ENCODE measurements around the gene SKAP1. TPM values are rescaled to one million over a fixed set of nuclear protein-coding genes. Genes with fewer than 3 reads are reported as not detected.

Gene SKAP1
- polyA plus RNA-seq, 3 donors: 0.13 to 1.0 (median 0.52) TPM

DNA sequence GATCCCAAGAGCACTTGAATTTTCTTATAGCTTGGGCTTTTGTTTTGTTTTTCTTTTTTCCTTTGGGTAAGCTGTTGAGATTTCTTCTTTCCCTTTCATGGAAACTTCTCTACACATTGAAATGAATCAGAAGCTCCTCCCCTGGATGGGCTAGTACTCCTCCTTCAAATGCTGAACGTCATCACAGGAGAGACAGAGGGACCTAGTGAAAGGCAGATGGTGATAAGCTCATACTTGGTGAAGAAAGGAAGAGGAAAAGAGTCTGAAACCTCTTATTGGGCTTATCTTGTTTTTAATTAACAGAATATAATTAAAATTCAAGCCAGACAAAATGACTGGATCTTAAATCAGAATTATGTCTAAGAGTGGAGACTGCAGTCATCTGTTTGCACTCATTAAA lies 175.1 kb downstream of the SKAP1 start:
- H3K4me2 ChIP-seq (replicated peaks; ENCODE audit: extremely low read depth, low read length, poor library complexity, severe bottlenecking): no peak overlapping the region
- no peak overlapping the region for H2AFZ ChIP-seq (ENCODE audit: insufficient read depth, low read depth, low read length, poor library complexity, severe bottlenecking)
- Mint-ChIP-seq H3K27ac (no peak overlapping the region), H3K36me3 (no peaks in the 10 kb centered on the region), H3K4me1 (no peaks in the 10 kb centered on the region), H3K27me3 (ENCODE audit: low read depth in 3 of 3) (peaks cover 3 to 11% (median 8%) of the 10 kb centered on the region in 3 donors), H3K9me3 (no peaks in the 10 kb centered on the region), H3K4me3 (no peak overlapping the region)
- H3K27ac ChIP-seq (ENCODE audit: low read depth in 1 of 2, low read length in 2 of 2): no peak overlapping the region
- TF ChIP-seq, protein P1, sequence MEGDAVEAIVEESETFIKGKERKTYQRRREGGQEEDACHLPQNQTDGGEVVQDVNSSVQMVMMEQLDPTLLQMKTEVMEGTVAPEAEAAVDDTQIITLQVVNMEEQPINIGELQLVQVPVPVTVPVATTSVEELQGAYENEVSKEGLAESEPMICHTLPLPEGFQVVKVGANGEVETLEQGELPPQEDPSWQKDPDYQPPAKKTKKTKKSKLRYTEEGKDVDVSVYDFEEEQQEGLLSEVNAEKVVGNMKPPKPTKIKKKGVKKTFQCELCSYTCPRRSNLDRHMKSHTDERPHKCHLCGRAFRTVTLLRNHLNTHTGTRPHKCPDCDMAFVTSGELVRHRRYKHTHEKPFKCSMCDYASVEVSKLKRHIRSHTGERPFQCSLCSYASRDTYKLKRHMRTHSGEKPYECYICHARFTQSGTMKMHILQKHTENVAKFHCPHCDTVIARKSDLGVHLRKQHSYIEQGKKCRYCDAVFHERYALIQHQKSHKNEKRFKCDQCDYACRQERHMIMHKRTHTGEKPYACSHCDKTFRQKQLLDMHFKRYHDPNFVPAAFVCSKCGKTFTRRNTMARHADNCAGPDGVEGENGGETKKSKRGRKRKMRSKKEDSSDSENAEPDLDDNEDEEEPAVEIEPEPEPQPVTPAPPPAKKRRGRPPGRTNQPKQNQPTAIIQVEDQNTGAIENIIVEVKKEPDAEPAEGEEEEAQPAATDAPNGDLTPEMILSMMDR (IDR thresholded peaks at IDR 0.05): no peak
- H3K4me3 ChIP-seq (replicated peaks in 1 of 3; ENCODE audit: low read depth in 2 of 3, low read length in 3 of 3): no peak overlapping the region
- H3K4me1 ChIP-seq (ENCODE audit: control insufficient read depth in 1 of 2, insufficient read depth in 2 of 2, low read length in 2 of 2): no peaks in the 10 kb centered on the region
- H3K9ac ChIP-seq (ENCODE audit: insufficient read depth, low read length, poor library complexity, severe bottlenecking): no peak overlapping the region
- no peaks in the 10 kb centered on the region for H3K79me2 ChIP-seq (ENCODE audit: insufficient read depth, low read length)
- DNase-seq: no peak
- H4K20me1 ChIP-seq (ENCODE audit: insufficient read depth, low read length): no peaks in the 10 kb centered on the region
- intact Hi-C loops (cut with micrococcal nuclease): no loop called here
- H3K9me3 ChIP-seq (replicated peaks in 1 of 2; ENCODE audit: control insufficient read depth in 1 of 2, insufficient read depth in 1 of 2, low read length in 2 of 2): no peaks in the 10 kb centered on the region
- no CpG with 5 or more reads among the region's 1 CpG for WGBS (ENCODE audit: insufficient coverage)
- H3K27me3 ChIP-seq (ENCODE audit: control insufficient read depth in 2 of 2, insufficient read depth in 2 of 2, low read length in 2 of 2): peaks cover 2 to 5% of the 10 kb centered on the region in 2 donors
- H3K36me3 ChIP-seq (replicated peaks in 1 of 2; ENCODE audit: control insufficient read depth in 1 of 2, insufficient read depth in 2 of 2, low read length in 2 of 2): no peaks in the 10 kb centered on the region

DNA sequence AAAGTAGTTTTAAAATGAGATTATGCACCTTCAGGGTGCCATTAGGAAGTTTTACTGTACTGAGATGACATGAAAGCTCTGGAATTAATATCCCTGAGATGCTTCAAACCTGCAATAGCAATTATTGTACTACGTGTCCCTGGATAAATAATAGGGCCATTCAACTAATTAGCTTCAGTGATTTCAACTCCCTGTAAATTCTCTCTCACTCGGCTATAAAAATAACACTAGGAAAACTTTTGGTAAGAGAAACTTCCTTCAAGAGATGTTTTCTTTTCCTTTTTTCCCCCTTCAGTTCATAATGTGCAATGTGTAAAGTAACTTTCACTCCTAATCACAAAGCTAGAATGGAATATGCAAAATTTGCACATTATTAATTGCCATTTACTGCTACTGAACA lies 176.0 kb downstream of the SKAP1 start:
- Mint-ChIP-seq H3K36me3 (no peaks in the 10 kb centered on the region), H3K27me3 (ENCODE audit: low read depth in 3 of 3) (peaks cover 3 to 11% (median 8%) of the 10 kb centered on the region in 3 donors), H3K4me1 (no peaks in the 10 kb centered on the region), H3K9me3 (no peaks in the 10 kb centered on the region), H3K27ac (no peak overlapping the region), H3K4me3 (no peak overlapping the region)
- Histone ChIP-seq H3K36me3 (replicated peaks in 1 of 2; ENCODE audit: control insufficient read depth in 1 of 2, insufficient read depth in 2 of 2, low read length in 2 of 2) (no peaks in the 10 kb centered on the region), H3K27ac (ENCODE audit: low read depth in 1 of 2, low read length in 2 of 2) (no peak overlapping the region), H4K20me1 (ENCODE audit: insufficient read depth, low read length) (no peaks in the 10 kb centered on the region), H3K79me2 (ENCODE audit: insufficient read depth, low read length) (no peaks in the 10 kb centered on the region), H3K4me1 (ENCODE audit: control insufficient read depth in 1 of 2, insufficient read depth in 2 of 2, low read length in 2 of 2) (no peaks in the 10 kb centered on the region), H3K4me3 (replicated peaks in 1 of 3; ENCODE audit: low read depth in 2 of 3, low read length in 3 of 3) (no peak overlapping the region), H2AFZ (ENCODE audit: insufficient read depth, low read depth, low read length, poor library complexity, severe bottlenecking) (no peak overlapping the region), H3K9ac (ENCODE audit: insufficient read depth, low read length, poor library complexity, severe bottlenecking) (no peak overlapping the region), H3K4me2 (replicated peaks; ENCODE audit: extremely low read depth, low read length, poor library complexity, severe bottlenecking) (no peak overlapping the region), H3K27me3 (ENCODE audit: control insufficient read depth in 2 of 2, insufficient read depth in 2 of 2, low read length in 2 of 2) (peaks cover 2 to 5% of the 10 kb centered on the region in 2 donors), H3K9me3 (replicated peaks in 1 of 2; ENCODE audit: control insufficient read depth in 1 of 2, insufficient read depth in 1 of 2, low read length in 2 of 2) (no peaks in the 10 kb centered on the region)
- no peak for DNase-seq
- WGBS (ENCODE audit: insufficient coverage): no CpG with 5 or more reads among the region's 2 CpGs
- intact Hi-C loops (cut with micrococcal nuclease): no loop called here
- TF ChIP-seq, protein P1 (IDR thresholded peaks at IDR 0.05): no peak
